ENCODE results near the gene DOCK1. TPM values are rescaled to one million over a fixed set of nuclear protein-coding genes. Genes with fewer than 3 reads are reported as not detected.

Gene DOCK1
- total and polyA plus RNA-seq, 2 donors from 2014 or later, result 15.8 to 81.7 TPM

DNA sequence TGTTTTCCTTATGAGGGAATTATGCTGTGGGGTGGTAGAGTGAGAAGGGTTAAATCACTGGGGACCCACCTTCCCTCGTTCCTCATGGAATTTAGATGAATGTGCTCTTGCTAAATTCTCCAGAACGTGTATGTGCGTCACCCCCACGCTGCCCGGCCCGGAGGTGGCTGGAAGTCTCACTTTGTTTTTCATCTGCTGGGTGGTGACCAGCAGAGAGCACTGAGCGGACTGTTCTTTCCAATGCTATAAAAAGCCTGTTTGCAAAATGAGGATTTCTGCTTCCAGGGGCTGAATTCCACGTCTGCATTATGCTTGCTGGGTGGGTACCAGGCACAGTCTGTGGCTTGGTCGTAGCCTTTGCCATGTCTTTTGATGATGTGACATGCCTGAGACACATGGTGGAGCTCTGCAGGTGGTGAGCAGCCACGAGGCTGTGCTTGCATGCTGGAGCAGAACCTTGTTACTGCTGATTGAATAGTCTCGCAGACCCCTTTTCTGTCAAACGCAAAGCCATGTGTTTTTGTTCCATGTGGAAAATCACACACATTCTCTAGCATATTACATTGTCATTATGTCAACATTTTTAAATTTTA, 323.1 kb downstream of the DOCK1 start:
- FAIRE-seq, result no peak
- intact Hi-C loops (cut with DNase I), result no loop called here
- H3K4me3 ChIP-seq (ENCODE audit: low read length in 3 of 3), result no peak overlapping the region

DNA sequence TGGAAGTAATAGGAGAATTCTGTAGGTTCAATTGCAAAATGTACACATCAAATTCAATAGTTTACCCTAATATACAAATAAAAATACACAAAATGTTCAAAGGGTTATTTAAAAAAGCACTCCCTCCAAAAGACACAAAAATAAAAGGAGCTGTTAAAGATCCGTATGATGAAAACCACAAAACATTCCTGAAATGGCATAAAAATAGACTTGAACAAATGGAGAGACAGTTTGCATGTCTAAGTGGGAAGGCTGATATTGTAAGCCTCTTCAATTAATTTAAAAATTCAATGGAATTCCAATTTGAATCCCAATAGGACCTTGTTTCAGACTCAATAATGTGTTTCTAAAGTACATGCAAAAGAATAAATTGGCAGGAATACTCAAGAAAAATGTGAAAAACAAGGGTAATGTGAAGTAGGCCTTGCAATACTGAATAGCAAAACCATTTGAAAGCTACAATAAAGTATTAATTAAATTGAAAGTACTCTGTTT, 329.1 kb downstream of the DOCK1 start:
- Histone ChIP-seq H3K27me3 (ENCODE audit: control insufficient read depth, insufficient read depth, low read length) (no peaks in the 10 kb centered on the region), H3K27ac (ENCODE audit: low read depth in 2 of 2, low read length in 2 of 2) (no peak overlapping the region), H3K36me3 (ENCODE audit: control insufficient read depth in 2 of 3, insufficient read depth in 3 of 3, low read length in 3 of 3) (no peaks in the 10 kb centered on the region), H3K9ac (ENCODE audit: low read length in 3 of 3) (no peak overlapping the region), H3K4me1 (ENCODE audit: control insufficient read depth in 2 of 3, insufficient read depth in 2 of 3, low read depth in 1 of 3, low read length in 3 of 3) (no peaks in the 10 kb centered on the region), H3K9me3 (ENCODE audit: control insufficient read depth in 2 of 3, insufficient read depth in 1 of 3, low read length in 3 of 3) (no peaks in the 10 kb centered on the region), H3K4me3 (ENCODE audit: low read length in 3 of 3) (no peak overlapping the region)
- FAIRE-seq (no peak), DNase-seq (no peak)
- intact Hi-C loops (cut with DNase I), result no loop called here
- no peak for TF ChIP-seq CTCF (IDR thresholded peaks at IDR 0.05; ENCODE audit: borderline replicate concordance, extremely low read depth, insufficient read depth)

More for the DNA sequence above, 323.1 kb downstream of the DOCK1 start:
- no peak for TF ChIP-seq CTCF (IDR thresholded peaks at IDR 0.05; ENCODE audit: borderline replicate concordance, extremely low read depth, insufficient read depth)
- no peaks in the 10 kb centered on the region for H3K9me3 ChIP-seq (ENCODE audit: control insufficient read depth in 2 of 3, insufficient read depth in 1 of 3, low read length in 3 of 3)
- H3K27me3 ChIP-seq (ENCODE audit: control insufficient read depth, insufficient read depth, low read length), result no peaks in the 10 kb centered on the region
- DNase-seq, result peak in 1 of 5 donors; percentile 7
- peaks cover 0 to 6% (median 0%) of the 10 kb centered on the region in 3 donors for H3K4me1 ChIP-seq (ENCODE audit: control insufficient read depth in 2 of 3, insufficient read depth in 2 of 3, low read depth in 1 of 3, low read length in 3 of 3)
- no peaks in the 10 kb centered on the region for H3K36me3 ChIP-seq (ENCODE audit: control insufficient read depth in 2 of 3, insufficient read depth in 3 of 3, low read length in 3 of 3)
- H3K9ac ChIP-seq (ENCODE audit: low read length in 3 of 3), result no peak overlapping the region
- no peak overlapping the region for H3K27ac ChIP-seq (ENCODE audit: low read depth in 2 of 2, low read length in 2 of 2)

- intact Hi-C loops (cut with DNase I), result no loop called here
- H3K27ac ChIP-seq (ENCODE audit: low read depth in 2 of 2, low read length in 2 of 2), result no peak overlapping the region
- H3K27me3 ChIP-seq (ENCODE audit: control insufficient read depth, insufficient read depth, low read length), result no peaks in the 10 kb centered on the region
Measured at GRCh38 chr10:127236266-127236665, 331.0 kb downstream of the DOCK1 start.

More at GRCh38 chr10:127236266-127236665, 331.0 kb downstream of the DOCK1 start:
- TF ChIP-seq CTCF (IDR thresholded peaks at IDR 0.05; ENCODE audit: borderline replicate concordance, extremely low read depth, insufficient read depth), result no peak
- Histone ChIP-seq H3K36me3 (ENCODE audit: control insufficient read depth in 2 of 3, insufficient read depth in 3 of 3, low read length in 3 of 3) (no peaks in the 10 kb centered on the region), H3K9me3 (ENCODE audit: control insufficient read depth in 2 of 3, insufficient read depth in 1 of 3, low read length in 3 of 3) (no peaks in the 10 kb centered on the region), H3K4me3 (ENCODE audit: low read length in 3 of 3) (no peak overlapping the region), H3K4me1 (ENCODE audit: control insufficient read depth in 2 of 3, insufficient read depth in 2 of 3, low read depth in 1 of 3, low read length in 3 of 3) (no peaks in the 10 kb centered on the region), H3K9ac (ENCODE audit: low read length in 3 of 3) (no peak overlapping the region)
- DNase-seq (no peak), FAIRE-seq (no peak)
